Spinal cord (tissue), 10 donors: ENCODE results near the gene ZBTB14. TPM values are rescaled to one million over a fixed set of nuclear protein-coding genes. Genes with fewer than 3 reads are reported as not detected.

ENCODE experiments used
- DNase-seq, 6 donors: peaks; one replicate each; pipeline versions ENCODE4 v3.0.0 to v3.0.0-alpha.2; 2013 to 2015; ENCODE audit warnings: low spot score in 6 of 6, low read depth in 4 of 6
- H3K27ac ChIP-seq: one replicate; pipeline ENCODE4 v1.5.1; 2013; ENCODE audit warnings: low read depth, low read length, control low read depth
- H3K27me3 ChIP-seq: one replicate; pipeline ENCODE4 v1.6.1; 2013; ENCODE audit warnings: low read length; ENCODE audit not compliant: control insufficient read depth, insufficient read depth
- H3K36me3 ChIP-seq: one replicate; pipeline ENCODE4 v1.6.1; 2013; ENCODE audit warnings: low read length; ENCODE audit not compliant: control insufficient read depth, insufficient read depth
- H3K4me1 ChIP-seq: one replicate; pipeline ENCODE4 v1.6.1; 2013; ENCODE audit warnings: low read length; ENCODE audit not compliant: control insufficient read depth, insufficient read depth
- H3K4me3 ChIP-seq: one replicate; pipeline ENCODE4 v1.5.1; 2013; ENCODE audit warnings: low read depth, low read length, control low read depth
- H3K9me3 ChIP-seq: one replicate; pipeline ENCODE4 v1.6.1; 2013; ENCODE audit warnings: low read length; ENCODE audit not compliant: control insufficient read depth, insufficient read depth
- WGBS: methylation state at CpG from one replicate; pipeline ENCODE4 v1.1.5; 2013; ENCODE audit warnings: missing lambda C conversion rate; ENCODE audit not compliant: insufficient coverage; 5-methylcytosine and 5-hydroxymethylcytosine counted together
- long read RNA-seq, 4 donors: transcript quantifications; one replicate each; lab custom pipeline, GENCODE V29; 2026
- polyA plus RNA-seq, 2 donors: library from polyadenylated mRNA; unstranded; fragments of 120-200 nt; gene quantifications; one replicate each; pipeline ENCODE4 v1.2.1, GENCODE V29; 2013; ENCODE audit not compliant: insufficient read length in 2 of 2
- total RNA-seq, 2 donors: library from RNA; depleted of rRNA in 1 of 2; stranded (reverse); fragments of 120-200 nt in 1 of 2; fragments of >200 nt in 1 of 2; gene quantifications; one replicate each; pipeline versions ENCODE4 v1.2.3 to v1.2.4, GENCODE V29; 2013 to 2014
- donor health status: healthy.

Gene ZBTB14, protein sequence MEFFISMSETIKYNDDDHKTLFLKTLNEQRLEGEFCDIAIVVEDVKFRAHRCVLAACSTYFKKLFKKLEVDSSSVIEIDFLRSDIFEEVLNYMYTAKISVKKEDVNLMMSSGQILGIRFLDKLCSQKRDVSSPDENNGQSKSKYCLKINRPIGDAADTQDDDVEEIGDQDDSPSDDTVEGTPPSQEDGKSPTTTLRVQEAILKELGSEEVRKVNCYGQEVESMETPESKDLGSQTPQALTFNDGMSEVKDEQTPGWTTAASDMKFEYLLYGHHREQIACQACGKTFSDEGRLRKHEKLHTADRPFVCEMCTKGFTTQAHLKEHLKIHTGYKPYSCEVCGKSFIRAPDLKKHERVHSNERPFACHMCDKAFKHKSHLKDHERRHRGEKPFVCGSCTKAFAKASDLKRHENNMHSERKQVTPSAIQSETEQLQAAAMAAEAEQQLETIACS
- 10 to 100 TPM; 16.6 to 24.2 TPM for total RNA-seq
- 10 to 100 TPM; 18.9 to 21.1 TPM for polyA plus RNA-seq
- long read RNA-seq, donor 1, partial matches to known transcripts, result 0 of 6 reads
- long read RNA-seq, donor 1, other reads (novel, unspliced or antisense), result 0 of 6 reads
- long read RNA-seq, donor 2, partial matches to known transcripts, result 0 of 4 reads
- long read RNA-seq, donor 2, other reads (novel, unspliced or antisense), result 0 of 4 reads
- long read RNA-seq, donor 3, transcript ZBTB14-202 (3 exons, 1,814 nt), result major isoform, 5 of 5 reads
- long read RNA-seq, donor 3, partial matches to known transcripts, result 0 of 5 reads
- long read RNA-seq, donor 3, other reads (novel, unspliced or antisense), result 0 of 5 reads
- long read RNA-seq, donor 4, partial matches to known transcripts, result 0 of 8 reads
- long read RNA-seq, donor 4, other reads (novel, unspliced or antisense), result 0 of 8 reads

DNA sequence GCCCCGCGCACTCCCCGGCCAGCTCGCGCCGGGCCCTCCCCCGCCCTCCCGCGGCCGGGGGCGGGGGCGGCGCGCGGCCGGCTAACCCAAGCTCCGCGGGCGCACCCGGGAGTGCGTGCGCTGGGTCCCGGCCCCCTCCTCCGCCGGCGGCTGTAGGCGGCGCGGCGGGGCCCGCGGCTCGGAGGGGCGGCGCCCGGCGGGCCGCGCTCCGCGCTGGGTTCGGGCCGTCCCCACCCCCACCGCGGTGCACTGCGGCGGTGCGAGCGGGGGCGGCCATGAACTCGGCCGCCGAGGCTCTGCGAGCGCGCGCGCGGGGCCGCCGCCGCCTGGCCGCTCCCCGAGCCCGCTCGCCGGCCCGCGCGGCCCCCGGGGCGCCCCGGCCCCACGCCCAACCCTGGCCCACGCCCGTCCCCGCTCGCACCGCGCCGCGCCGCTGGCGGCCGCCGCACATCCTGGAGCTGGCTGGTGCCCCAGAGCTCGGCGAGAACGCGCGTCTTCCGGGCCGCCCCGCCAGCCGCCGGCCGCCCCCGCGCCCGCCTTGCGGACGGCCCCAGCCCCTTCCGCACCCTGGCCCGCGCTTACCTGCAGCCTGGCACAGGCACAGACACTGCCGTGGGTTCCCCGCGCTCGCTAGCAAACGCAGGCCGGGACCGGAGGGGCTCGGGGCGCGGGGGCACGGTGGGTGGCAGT, at the start of gene ZBTB14:
ZBTB14 (minus strand) TSS at position 496 of the 690 bp plus-strand sequence. CDS start 2,480 bp downstream, outside the sequence.
- Histone ChIP-seq H3K4me1 (peaks cover 14% of the 10 kb centered on the region), H3K9me3 (no peaks in the 10 kb centered on the region), H3K27ac (peak within 1 kb of the TSS; percentile 97), H3K36me3 (peaks cover 12% of the 10 kb centered on the region), H3K4me3 (peak within 1 kb of the TSS; percentile 88), H3K27me3 (no peaks in the 10 kb centered on the region)
- WGBS, result under 1% methylated on average over 109 of the region's 116 CpGs
- peak in 1 of 6 donors; percentile 17 for DNase-seq

DNA sequence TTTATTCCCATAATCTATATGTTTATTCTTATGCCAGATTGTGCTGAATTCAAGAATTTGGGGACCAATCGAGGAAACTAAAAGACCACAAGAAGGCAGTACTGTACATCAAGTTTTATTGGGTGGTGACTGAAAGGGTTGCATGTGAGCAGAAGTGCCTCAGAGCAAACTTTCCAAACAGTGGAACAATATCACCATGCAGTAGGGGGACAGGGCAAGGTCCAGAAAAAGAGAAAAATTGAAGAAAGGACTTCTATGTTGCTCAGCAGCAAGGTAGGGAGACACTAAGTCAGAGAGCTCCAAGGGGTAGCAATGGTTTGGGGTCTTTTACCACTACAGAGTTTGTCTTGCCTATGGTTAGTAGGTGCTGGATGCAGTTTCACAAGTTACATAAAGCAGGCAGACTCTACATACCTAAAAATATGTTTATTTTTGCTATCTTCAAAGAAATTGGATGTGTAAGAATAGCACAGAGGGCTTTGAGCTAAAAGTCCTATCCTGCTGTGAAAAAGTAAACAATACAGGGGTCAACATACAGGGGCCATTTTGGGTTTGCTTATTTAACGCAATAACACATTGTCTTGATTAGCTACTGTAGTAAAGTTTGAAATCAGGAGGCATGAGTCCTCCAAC, 43.8 kb upstream of the ZBTB14 start:
- H3K27ac ChIP-seq, result no peak overlapping the region
- H3K4me3 ChIP-seq, result no peak overlapping the region
- no peaks in the 10 kb centered on the region for H3K27me3 ChIP-seq
- H3K4me1 ChIP-seq, result no peaks in the 10 kb centered on the region
- no peaks in the 10 kb centered on the region for H3K9me3 ChIP-seq
- no peaks in the 10 kb centered on the region for H3K36me3 ChIP-seq
- no CpG with 5 or more reads among the region's 2 CpGs for WGBS
- DNase-seq, result no peak

DNA sequence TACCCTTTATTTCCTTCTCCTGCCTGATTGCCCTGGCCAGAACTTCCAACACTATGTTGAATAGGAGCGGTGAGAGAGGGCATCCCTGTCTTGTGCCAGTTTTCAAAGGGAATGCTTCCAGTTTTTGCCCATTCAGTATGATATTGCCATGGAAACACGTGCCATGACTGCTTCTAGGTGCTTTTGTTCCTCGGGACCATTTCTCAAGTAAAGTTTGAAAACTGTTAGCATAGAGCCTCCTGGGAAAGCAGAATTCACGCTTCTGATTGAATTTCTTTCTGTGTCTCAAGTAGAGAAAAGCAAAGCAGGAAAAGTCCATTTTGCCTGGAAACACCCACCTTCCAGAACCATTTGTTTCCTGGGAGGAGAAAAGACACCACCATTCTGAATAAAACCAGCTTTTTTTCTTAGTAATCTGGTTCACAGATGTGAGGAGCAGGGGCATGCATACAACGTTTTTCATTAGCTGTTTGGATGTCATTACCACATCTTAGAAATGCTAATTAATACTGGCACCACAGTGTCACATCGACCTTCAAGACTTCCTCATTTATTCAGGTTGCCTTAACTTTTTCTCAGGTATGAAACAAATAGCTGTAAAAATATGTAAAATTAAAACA, 39.0 kb upstream of the ZBTB14 start:
- no peaks in the 10 kb centered on the region for H3K4me1 ChIP-seq
- no peak overlapping the region for H3K27ac ChIP-seq
- no peak overlapping the region for H3K4me3 ChIP-seq
- 0% methylated on average over 2 of the region's 6 CpGs for WGBS
- peak in 4 of 6 donors; percentile 11 to 70 (median 32) for DNase-seq
- no peaks in the 10 kb centered on the region for H3K9me3 ChIP-seq
- H3K36me3 ChIP-seq, result no peaks in the 10 kb centered on the region
- H3K27me3 ChIP-seq, result no peaks in the 10 kb centered on the region

DNA sequence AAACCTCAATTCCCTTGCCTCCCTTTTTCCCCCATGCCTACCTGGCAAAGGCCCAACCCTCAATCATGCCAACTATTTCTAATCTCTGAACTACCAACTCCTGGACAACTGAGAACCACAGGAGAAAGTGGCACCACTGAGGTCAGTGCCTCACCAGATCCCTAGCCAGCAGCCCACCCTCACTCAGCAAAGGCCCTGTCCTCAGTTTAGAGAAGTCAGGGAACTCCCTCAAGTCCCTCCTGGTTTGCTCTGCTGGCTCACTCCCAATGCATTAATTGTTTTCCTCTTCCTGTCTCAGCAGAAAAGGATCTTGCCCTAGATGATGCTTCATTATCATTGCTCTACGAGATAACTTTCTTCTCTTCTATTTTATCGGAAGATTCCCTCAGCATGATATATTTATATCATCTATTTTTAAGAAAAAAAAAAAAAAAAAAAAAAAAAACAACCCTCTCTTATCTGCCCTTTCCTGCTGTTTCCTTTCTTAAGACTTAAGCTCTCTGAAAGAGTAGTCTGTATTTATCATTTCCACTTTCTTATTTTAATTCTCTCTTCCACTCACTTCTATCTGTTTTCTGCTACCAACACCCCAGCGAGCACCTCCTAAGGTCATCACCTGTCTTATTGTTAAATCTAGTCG, 22.7 kb upstream of the ZBTB14 start:
- 87% methylated on average over 2 of the region's 4 CpGs for WGBS
- no peaks in the 10 kb centered on the region for H3K36me3 ChIP-seq
- H3K4me3 ChIP-seq, result no peak overlapping the region
- H3K4me1 ChIP-seq, result no peaks in the 10 kb centered on the region
- DNase-seq, result no peak
- H3K27ac ChIP-seq, result no peak overlapping the region
- no peaks in the 10 kb centered on the region for H3K9me3 ChIP-seq
- H3K27me3 ChIP-seq, result no peaks in the 10 kb centered on the region

DNA sequence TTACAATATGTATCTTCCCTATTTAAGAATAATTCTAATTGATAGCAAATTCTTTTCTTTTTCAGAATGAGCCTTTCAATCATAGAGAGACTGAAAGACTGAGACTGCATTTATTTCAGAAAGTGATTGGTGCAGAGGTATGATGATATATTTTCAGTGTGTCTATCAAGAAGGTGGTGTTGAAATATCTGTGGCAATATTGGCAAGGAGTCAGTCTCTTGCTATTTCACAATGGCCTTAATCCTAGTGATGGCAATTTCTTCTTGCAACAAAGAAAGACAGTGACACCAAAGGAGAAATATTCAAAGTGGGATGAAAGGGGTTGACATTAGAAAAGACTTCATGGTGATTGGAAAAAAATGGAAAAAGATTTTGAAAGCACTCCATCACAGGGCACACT, 21.7 kb upstream of the ZBTB14 start:
- Histone ChIP-seq H3K36me3 (no peaks in the 10 kb centered on the region), H3K27ac (no peak overlapping the region), H3K9me3 (no peaks in the 10 kb centered on the region), H3K4me1 (no peaks in the 10 kb centered on the region), H3K4me3 (no peak overlapping the region), H3K27me3 (no peaks in the 10 kb centered on the region)
- no peak for DNase-seq

DNA sequence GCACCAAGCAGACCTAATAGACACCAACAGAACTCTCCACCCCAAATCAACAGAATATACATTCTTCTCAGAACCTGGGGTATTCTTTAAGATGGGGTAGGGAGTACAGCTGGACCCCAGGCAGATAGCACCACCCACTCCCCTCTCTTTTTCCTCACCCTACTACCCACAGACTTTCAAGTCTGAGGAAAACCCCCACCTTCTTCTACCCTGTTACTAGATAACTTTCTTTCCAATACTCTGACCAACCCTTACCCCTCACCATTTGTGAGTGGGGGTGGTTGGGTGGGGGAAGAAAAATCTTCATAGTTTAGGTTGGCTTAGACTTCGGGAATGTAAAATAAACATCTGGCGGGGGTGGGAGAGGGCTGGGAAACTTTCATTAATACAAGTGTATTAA, 20.3 kb upstream of the ZBTB14 start:
- DNase-seq, result no peak
- Histone ChIP-seq H3K27ac (no peak overlapping the region), H3K4me1 (no peaks in the 10 kb centered on the region), H3K4me3 (no peak overlapping the region), H3K9me3 (no peaks in the 10 kb centered on the region), H3K36me3 (no peaks in the 10 kb centered on the region), H3K27me3 (no peaks in the 10 kb centered on the region)
- WGBS, result no CpG with 5 or more reads among the region's 2 CpGs

DNA sequence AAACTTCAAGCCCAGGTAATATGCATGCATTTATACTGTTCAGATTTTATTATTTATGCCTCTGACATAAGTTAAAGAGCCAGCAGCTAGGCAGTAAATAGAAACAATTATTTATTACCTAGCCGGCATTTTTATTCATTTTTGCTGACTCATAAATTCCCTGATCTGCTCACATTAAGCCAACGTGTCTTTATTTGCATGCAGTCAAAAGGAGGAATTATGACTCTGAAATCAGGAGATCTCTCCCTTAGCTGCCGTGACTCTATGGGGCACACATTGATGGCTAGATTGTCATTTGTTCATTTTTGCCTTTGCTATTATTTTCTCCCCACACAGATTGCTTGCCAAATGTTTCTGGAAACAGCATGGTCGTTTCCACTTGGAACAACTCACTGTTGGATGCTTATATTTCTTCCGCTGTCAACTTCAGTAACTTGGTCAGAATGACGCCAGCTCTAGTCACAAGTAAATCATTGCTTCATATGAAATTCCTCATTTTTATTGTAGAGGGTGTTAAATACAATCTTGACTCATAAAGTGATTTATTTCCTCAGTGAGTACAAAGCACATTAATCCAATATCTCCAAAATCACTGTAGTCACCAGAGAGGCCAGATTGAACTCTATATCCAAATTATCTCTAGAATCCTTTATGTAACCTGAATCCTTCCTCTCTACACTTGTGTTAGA, 15.9 kb upstream of the ZBTB14 start:
- H3K4me1 ChIP-seq, result no peaks in the 10 kb centered on the region
- no peak overlapping the region for H3K27ac ChIP-seq
- H3K27me3 ChIP-seq, result no peaks in the 10 kb centered on the region
- no peak overlapping the region for H3K4me3 ChIP-seq
- no peaks in the 10 kb centered on the region for H3K9me3 ChIP-seq
- DNase-seq, result peak in 2 of 6 donors; percentile 8 to 54
- WGBS, result 60% methylated on average over 2 of the region's 6 CpGs
- no peaks in the 10 kb centered on the region for H3K36me3 ChIP-seq

DNA sequence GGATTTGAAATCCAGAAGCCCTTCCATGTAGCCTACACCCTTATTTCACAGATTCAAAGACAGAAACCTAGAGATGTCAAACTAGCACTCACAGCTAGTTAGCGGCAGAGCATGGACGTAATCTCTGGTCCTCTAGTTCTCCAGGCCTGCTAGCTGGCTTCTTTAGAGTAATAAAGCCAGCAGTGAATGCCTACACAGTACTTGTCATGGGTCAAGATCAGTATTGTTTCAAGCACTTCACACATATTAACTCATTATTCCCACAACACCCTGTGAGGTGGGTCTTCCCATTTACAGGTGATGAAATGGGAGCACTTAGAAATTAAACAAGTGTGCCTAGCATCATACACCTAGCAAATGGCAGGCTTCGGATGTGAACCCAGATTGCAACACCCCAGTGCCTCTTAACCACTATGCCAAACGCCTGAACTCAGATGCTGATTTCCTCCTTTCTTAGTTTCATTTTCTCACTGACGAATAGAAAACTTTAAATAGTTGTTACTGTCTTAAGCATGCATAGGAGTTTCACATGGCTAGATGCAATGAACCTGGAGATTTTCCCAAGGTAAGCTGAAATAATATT, 14.5 kb upstream of the ZBTB14 start:
- no peaks in the 10 kb centered on the region for H3K9me3 ChIP-seq
- no peak overlapping the region for H3K27ac ChIP-seq
- WGBS, result 48% methylated on average over 2 of the region's 5 CpGs
- no peaks in the 10 kb centered on the region for H3K4me1 ChIP-seq
- H3K36me3 ChIP-seq, result no peaks in the 10 kb centered on the region
- no peaks in the 10 kb centered on the region for H3K27me3 ChIP-seq
- no peak overlapping the region for H3K4me3 ChIP-seq
- no peak for DNase-seq
